ENCODE measurements around the gene ATXN2L. TPM values are rescaled to one million over a fixed set of nuclear protein-coding genes. Genes with fewer than 3 reads are reported as not detected.

The ATXN2L gene
- total and polyA plus RNA-seq, 3 donors from 2014 or later: 242 to 521 (median 345) TPM

GRCh38 chr16:28863929-28864793 lies 41.4 kb downstream of the ATXN2L start:
- Histone ChIP-seq H3K36me3 (ENCODE audit: low read depth, missing control alignments) (no peaks in the 10 kb centered on the region), H3K9me3 (no peaks in the 10 kb centered on the region), H3K4me1 (peaks cover 34% of the 10 kb centered on the region), H3K4me3 (peak overlapping the region; percentile 90 to 93), H3K27ac (peak overlapping the region; percentile 88 to 94), H3K27me3 (no peaks in the 10 kb centered on the region)
- peak; percentile 60 for DNase-seq
- WGBS, 2 donors: 1 to 2% methylated on average over 19 to 42 of the region's 42 CpGs
- intact Hi-C loops (cut with DNase I; ENCODE audit: low total_unique reads): no loop called here
- TF ChIP-seq POLR2A (IDR thresholded peaks at IDR 0.05) (no peak), CTCF (IDR thresholded peaks at IDR 0.05) (no peak)

- H3K27ac ChIP-seq: peak overlapping the region; percentile 88 to 94
- no peaks in the 10 kb centered on the region for H3K36me3 ChIP-seq (ENCODE audit: low read depth, missing control alignments)
- no peak for DNase-seq
- peak overlapping the region in 1 of 2 donors; percentile 90 for H3K4me3 ChIP-seq
- intact Hi-C loops (cut with DNase I; ENCODE audit: low total_unique reads): no loop called here
- no peak for TF ChIP-seq CTCF (IDR thresholded peaks at IDR 0.05)
- no peak for TF ChIP-seq POLR2A (IDR thresholded peaks at IDR 0.05)
- peaks cover 34% of the 10 kb centered on the region for H3K4me1 ChIP-seq
- H3K9me3 ChIP-seq: no peaks in the 10 kb centered on the region
- 67 to 71% methylated on average over 11 to 12 of the region's 12 CpGs for WGBS, 2 donors
- H3K27me3 ChIP-seq: no peaks in the 10 kb centered on the region
Measured at GRCh38 chr16:28865001-28865688, 42.3 kb downstream of the ATXN2L start.

- WGBS, 2 donors: 61 to 69% methylated on average over 13 to 32 of the region's 32 CpGs
- TF ChIP-seq CTCF (IDR thresholded peaks at IDR 0.05): no peak
- no peak for TF ChIP-seq POLR2A (IDR thresholded peaks at IDR 0.05)
- intact Hi-C loops (cut with DNase I; ENCODE audit: low total_unique reads): no loop called here
- peak overlapping the region; percentile 24 to 55 for H3K27ac ChIP-seq
- H3K4me3 ChIP-seq: no peak overlapping the region
- H3K27me3 ChIP-seq: no peaks in the 10 kb centered on the region
- H3K4me1 ChIP-seq: peaks cover 34% of the 10 kb centered on the region
- no peaks in the 10 kb centered on the region for H3K9me3 ChIP-seq
- DNase-seq: no peak
- no peaks in the 10 kb centered on the region for H3K36me3 ChIP-seq (ENCODE audit: low read depth, missing control alignments)
Measured at GRCh38 chr16:28865722-28866453, 43.1 kb downstream of the ATXN2L start.

GRCh38 chr16:28866454-28866804 lies 43.6 kb downstream of the ATXN2L start:
- no peak for TF ChIP-seq CTCF (IDR thresholded peaks at IDR 0.05)
- no peak for TF ChIP-seq POLR2A (IDR thresholded peaks at IDR 0.05)
- Histone ChIP-seq H3K27me3 (no peaks in the 10 kb centered on the region), H3K9me3 (no peaks in the 10 kb centered on the region), H3K27ac (no peak overlapping the region), H3K4me1 (peaks cover 34% of the 10 kb centered on the region), H3K4me3 (no peak overlapping the region), H3K36me3 (ENCODE audit: low read depth, missing control alignments) (no peaks in the 10 kb centered on the region)
- intact Hi-C loops (cut with DNase I; ENCODE audit: low total_unique reads): no loop called here
- no peak for DNase-seq
- 69 to 72% methylated on average over 15 to 17 of the region's 17 CpGs for WGBS, 2 donors

All from testis (tissue), 3 donors.